ENCODE results near the gene GALNT1. TPM values are rescaled to one million over a fixed set of nuclear protein-coding genes. Genes with fewer than 3 reads are reported as not detected.

The GALNT1 gene
- total RNA-seq, 2 experiments from 2014 or later, result 52.5 to 53.4 TPM

DNA sequence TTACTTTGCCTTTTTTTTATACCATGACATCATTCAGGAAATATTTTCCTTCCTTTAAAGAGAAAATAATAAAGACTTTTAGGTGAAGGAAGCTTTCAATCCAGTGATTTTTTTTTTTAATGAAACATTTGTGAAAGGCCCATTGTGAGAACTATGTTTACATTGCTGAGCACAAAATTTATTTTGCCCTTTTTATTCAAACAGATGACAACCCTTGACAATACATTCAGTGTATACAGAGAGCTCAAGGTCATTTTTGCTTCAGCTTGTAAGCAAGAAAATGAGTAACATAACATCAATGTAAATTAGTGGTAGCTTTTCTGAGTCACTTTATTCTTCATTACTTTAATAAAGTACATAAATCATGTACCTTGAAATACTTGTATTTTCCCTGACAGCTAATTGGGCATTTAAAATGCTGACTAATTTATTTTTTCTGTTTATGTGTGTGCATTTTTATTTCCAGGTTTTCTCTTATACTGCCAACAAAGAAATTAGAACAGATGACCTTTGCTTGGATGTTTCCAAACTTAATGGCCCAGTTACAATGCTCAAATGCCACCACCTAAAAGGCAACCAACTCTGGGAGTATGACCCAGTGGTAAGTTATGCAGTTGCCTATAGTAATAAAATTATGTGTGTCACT lies 121.6 kb downstream of the GALNT1 start:
- CTCF ChIA-PET, result no interaction called here
- POLR2A ChIA-PET, result no interaction called here

DNA sequence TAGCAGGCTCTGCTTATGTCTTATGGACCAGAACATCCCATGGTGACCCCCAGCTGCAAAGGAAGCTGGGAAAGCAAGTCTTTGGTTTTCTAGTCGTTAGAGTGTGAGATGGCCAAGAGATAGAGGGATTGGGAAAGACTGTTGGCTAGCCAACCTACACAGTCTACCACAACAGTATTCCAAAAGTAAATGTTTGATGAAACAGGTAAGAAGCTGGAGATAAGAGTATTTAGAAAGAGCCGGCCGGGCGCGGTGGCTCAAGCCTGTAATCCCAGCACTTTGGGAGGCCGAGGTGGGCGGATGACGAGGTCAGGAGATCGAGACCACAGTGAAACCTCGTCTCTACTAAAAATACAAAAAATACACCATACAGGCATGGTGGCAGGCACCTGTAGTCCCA lies 124.4 kb downstream of the GALNT1 start:
- CTCF ChIA-PET, result no interaction called here

DNA sequence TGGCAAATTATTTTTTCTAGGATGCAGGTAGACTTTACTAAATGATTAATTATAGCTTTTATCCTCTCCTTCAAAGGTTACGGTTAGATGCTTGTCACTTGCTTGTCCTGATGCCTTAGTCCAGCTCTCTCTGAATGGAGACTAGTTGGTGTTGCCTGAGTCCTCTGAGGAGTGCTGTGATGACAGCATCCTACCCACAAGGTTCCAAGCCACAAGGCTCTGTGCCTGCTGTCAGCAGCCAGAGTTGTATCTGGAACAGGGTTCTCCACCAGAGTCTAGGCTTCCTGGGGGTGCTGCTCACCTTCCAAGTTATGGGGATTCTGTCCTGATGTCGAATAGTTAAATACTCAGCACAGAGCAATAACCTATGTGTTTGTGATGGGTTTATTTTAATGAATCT lies 125.7 kb downstream of the GALNT1 start:
- CTCF ChIA-PET, result no interaction called here
- POLR2A ChIA-PET, result no interaction called here

More for the DNA sequence above, 124.4 kb downstream of the GALNT1 start:
- POLR2A ChIA-PET, result no interaction called here

DNA sequence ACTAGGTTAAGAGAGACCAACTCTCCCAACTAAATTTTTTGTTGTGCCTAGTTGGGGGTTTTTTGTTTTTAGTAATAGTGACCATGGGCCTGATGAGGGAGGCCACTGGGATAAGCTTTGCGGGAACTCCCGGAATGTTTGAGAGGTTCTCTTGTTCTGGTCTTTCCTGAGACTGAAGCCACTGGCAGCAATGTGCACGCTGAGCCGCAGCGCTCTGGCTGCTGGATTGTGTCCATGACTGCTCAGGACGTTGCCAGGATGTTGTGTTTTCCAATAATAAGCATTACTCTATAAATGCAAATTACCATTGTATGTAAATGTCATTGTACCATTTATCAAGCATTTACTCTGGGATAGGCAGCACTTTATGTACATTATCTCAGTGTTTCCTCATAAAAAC lies 126.1 kb downstream of the GALNT1 start:
- ChIA-PET CTCF (no interaction called here), POLR2A (no interaction called here)

DNA sequence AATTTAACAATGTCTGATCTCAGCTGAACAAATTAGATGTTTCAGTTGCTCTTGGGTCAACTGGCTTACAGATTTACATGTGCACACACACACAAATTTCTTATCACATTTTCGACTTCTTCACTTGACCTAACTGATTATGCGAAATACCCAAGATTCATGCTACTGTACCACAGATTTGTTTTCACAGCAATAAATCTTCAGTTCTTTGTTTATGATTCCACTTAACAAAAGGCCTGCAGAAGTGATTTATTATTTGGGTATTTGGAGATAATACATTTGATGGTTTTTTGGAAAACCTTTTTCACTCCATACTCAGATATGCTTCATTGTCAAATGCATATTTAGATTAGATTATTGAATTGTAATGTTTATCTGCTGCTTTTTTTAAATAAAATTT lies 129.0 kb downstream of the GALNT1 start:
- CTCF ChIA-PET, result no interaction called here
- POLR2A ChIA-PET, result no interaction called here

DNA sequence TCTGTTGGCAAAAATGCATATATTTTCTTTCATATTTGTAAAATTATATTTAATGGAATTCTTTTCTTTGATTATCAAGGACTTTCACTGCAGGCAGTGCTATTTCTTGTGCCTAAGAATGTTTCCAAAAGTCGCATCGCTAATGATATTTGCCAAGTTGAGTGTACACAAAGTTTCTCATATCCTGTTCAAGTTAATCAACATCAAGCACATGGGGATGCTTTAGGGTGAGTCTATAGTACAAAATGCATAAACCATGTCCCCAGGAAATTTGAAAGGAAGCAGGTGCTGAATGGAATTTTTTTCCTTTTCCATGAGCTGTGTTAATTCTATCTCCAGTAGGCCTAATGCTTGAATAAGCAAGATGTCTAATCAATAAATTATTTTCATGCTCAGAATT lies 129.7 kb downstream of the GALNT1 start:
- ChIA-PET CTCF (no interaction called here), POLR2A (no interaction called here)

DNA sequence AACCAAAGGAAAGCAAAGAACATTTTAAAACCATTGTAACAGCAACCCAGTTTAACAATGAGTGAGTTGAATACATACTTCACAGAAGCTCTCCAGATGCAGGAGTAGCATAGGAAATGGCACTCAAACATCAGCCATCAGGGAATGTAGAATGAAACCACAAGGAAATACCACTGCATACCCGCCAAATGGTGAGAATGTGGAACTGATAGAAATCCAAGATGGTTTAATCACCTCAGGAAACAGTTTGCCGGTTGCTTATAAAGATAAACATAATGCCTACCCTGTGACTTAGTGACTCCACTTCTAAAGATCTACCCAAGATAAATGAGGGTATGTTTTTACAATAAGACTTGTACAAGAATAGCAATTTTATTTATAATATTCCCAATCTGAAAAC lies 132.0 kb downstream of the GALNT1 start:
- CTCF ChIA-PET, result no interaction called here
- POLR2A ChIA-PET, result no interaction called here

DNA sequence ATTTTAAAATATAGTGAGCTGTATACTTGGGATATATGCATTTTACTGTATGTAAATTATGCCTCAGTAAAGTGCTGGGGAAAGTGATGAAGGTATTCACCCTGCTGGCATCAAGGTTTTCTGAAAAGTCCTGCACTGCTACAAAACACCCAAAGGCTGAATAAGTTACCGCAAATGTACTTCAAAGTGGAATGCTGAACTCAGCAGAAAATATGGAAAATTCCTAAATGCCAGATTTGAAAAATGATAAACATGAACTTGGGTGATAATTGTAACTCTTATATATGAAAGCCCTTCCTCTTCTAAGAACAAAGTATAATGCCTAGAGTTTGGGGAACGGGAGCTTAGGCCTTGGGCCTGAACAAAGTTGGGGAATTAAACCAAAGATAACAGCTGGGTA lies 133.0 kb downstream of the GALNT1 start:
- POLR2A ChIA-PET, result no interaction called here
- CTCF ChIA-PET, result no interaction called here

DNA sequence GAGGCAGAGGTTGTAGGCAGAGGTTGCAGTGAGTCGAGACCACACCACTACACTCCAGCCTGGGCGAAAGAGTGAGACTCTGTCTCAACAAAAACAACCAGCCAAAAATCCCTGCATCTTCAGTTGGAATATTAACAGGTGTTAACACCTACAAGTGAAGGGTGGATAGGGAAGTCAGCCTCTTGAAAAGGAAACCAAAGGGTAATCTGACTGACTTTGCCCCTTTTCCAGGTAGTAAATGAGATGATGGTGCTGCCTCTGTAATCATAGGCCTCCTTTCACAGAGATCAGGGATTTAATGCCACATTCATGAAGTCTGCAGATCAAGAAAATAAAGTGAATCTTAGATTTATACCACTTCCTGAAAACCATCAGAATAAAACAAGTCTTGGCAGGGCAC lies 133.6 kb downstream of the GALNT1 start:
- ChIA-PET CTCF (no interaction called here), POLR2A (no interaction called here)

DNA sequence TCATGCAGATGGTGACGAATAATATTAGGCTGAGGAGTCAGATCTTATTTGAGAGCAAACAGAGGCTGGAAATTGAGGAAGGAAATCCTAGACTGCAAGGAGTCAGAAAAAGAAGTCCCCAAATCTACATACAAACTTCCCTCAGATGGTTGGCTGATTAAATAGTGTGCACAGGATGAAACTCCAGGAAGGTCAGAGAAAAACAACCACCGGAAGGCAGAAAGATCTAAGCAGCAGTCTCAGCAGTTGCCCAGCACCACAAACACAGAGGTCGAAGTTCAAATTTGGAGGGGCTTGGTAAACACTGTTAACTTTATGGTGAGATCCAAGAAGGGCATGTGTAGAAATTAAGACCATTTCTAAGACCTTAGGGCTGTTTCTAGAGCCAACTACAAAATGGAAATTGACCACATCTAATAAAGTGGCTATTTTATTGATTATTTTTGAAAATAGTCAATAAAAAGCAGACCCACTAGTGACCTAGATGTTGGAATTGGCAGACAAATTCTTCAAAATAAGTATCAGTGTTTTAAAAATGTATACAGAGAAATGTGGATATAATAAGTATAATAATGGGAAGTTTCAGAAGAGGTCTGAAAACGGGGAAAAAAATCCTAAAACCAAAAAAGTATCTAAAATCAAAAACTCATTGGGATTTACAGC lies 134.8 kb downstream of the GALNT1 start:
- ChIA-PET POLR2A (no interaction called here), CTCF (interaction anchor here (0.6 kb wide), 1 partner anchor 778 kb away, joined by 3 read pairs; no protein-coding TSS in a partner anchor)

DNA sequence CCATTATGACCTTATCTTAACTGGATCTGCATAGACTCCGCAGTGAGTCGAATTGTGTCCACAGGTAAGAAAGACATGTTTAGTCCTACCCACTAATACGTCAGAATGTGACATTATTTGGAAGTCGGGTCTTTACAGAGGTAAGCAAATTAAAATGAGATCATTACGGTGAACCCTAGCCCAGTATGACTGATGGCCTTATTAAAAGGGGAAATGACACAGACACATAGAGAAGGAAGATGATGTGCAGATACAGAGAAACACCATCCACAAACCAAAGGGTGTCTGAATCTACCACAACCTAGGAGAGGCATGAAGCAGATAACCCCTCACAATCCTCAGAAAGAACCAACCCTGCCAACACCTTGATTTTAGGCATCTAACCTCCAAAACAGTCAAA lies 135.6 kb downstream of the GALNT1 start:
- ChIA-PET CTCF (no interaction called here), POLR2A (no interaction called here)

DNA sequence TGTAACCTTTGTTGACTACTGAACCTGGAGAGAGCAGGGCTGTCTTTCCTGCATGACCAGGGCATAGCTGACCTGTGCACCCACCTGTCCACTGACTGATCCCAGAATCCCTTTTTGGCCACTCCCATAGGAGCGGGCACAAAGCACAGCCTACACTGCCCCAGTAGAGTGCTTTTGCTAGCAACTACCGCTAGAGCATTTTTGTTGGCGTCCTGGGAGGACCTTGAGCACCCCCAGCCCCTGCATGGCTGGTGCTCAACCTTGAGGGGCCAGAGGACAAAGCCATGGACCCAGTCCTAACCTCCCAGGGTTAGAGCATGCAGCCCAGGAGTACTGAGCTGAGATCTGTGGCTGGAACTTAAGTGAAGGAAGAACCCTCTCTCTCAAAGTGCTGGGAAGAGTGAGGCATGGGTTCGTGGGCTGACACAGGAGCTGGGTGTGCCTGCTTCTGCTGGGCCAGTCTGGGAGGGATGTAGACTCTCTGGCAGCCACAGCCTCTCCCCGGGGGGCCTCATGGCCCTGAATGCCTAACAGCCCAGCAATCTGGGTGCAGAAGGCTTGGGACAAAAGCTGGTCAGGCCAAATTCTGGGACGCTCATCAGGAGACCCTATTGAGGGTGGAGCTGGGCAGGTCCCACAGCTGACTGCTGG lies 140.0 kb downstream of the GALNT1 start:
- CTCF ChIA-PET, result no interaction called here
- POLR2A ChIA-PET, result no interaction called here

DNA sequence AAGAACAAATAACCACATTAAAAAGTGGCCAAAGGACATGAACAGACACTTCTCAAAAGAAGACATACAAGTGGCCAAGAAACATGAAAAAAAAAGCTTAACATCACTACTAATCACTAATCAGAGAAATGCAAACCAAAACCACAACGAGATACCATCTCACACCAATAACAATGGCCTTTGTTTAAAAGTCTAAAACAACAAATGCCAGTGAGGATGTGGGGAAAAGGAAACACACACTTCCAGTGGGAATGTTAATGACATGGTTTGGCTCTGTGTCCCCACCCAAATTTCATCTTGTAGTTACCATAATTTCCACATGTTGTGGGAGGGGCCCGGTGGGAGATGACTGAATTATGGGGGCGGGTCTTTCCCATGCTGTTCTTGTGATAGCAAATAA lies 147.1 kb downstream of the GALNT1 start:
- ChIA-PET CTCF (no interaction called here), POLR2A (no interaction called here)

DNA sequence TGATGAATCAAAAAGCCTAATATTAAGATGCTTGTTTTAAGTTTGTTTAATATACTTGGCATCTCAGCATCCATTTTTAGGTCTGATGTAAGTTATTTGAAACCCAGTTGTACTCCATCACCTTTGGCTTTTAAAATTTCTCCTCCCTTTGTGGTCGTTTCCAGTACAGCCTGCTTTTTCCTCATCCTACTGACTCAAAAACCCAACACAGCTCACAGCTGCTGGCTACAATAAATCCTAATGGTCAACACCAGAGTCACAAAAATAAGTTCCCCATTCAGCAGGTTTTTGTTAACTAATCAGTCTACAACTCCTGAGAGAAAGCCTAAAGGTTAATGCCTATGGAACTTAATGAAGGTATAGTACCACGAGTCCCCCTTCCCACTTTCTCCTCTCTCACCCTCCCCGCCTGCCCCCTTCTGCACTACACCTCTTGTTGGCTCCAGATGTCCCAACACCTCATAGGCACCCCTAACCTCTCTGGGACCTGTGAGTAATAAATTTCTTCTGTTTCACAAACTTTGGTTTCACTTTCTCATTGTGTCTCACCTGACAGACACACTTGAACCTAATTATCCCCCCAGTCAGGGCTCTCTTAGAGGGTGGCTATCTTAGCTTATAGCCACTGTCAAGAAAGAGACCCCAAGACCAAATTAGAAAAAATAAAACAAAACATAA lies 148.6 kb downstream of the GALNT1 start:
- CTCF ChIA-PET, result no interaction called here

DNA sequence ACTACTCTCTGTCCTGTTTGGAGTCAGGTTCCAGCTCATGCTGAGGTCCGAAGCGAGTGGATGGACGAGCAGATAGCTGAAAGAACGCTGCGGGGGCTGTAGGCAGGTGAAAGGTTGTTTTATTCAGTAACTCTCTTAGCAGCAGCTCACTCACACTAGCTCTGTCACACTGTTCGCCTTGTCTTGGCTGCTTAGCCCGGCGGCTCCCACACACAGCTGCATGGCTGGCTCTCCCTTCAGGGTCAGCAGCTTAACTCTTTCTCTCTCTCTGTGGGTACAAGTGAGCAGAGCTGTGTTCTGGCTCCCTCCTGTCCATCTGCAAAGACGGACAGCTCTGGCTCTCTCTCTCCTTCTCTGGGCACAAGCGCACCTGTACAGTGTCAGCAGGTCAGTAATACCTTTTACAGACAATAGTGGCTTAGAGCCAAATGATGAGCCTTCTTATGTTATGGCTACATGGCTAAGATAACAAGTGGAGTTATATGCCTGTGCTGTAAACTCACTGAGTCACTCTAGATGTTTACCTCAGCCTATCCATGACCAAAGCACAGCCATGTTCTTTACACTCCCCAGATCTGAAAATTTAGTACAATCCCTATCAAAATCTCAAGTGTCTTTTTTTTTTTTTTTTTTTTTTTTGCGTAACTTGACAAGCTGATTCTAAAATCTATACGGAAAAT lies 149.3 kb downstream of the GALNT1 start:
- ChIA-PET POLR2A (no interaction called here), CTCF (no interaction called here)

More for the DNA sequence above, 148.6 kb downstream of the GALNT1 start:
- POLR2A ChIA-PET, result no interaction called here

DNA sequence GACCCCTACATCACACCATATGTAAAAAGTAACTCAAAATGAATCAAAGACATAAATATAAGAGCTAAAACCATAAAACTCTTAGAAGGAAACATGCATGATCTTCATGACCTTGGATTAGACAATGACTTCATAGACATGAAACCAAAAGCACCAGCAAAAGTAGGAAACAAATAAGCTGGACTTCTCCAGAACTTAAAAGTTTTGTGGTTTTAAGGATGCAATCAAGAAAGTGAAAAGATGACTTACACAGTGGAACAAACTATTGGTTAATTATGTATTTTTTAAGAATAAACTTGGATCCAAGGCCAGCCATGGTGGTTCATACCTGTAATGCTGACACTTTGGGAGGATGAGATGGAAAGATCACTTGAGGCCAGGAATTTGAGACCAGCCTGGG lies 150.2 kb downstream of the GALNT1 start:
- ChIA-PET CTCF (no interaction called here), POLR2A (no interaction called here)

DNA sequence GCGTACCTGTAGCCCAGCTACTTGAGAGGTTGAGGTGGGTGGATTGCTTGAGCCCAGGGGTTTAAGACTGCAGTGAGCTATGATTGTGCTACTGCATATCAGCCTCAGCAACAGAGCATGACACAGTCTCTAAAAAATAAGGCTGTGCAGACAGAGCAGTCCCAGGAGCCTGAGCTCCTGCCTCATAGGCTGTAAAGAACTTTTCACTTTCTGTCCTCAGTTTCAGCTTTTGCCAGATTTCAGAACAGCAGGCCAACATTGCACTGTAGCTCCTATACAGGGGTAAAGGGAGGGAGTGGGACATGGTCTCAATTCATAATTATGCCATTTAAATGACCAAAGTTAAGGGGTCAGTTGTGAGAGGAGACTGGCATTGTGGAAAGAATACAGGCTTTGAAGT lies 150.6 kb downstream of the GALNT1 start:
- ChIA-PET POLR2A (no interaction called here), CTCF (no interaction called here)

DNA sequence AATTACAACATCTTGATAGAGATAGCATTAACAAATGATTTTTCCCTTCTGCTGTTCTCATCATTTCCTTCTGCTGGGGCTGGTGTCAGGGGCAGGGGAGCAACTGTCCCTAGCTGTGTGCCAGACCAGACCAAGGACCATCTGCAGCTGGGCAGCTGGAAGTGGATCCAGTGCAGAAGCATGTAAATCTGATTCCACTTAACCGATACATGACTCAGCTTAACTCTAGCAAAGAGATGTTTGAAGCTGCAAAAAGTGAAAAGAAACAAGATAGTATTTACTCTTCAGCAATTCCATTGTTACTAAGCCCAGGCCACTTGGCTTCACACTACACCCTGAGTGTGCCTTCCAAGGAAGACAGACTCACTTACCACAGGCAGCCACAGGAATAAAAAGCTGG lies 151.1 kb downstream of the GALNT1 start:
- POLR2A ChIA-PET, result no interaction called here
- CTCF ChIA-PET, result no interaction called here

DNA sequence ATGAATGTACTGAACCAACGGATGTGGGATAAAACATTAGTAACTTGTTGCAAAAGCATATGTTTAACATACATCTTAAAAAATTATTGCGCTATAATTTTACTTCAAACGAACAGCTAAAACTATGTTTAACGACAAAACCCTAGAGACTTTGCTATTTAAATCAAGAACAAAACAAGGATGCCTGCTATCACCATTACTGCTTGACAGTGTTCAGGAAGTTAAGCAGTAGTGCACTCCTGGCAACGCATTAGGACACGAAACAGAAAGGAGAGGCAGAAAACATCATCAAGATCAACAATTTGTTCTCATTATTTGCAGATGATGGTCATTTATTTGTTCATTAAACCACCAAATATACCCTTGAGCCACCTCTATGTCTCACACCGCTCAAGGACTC lies 151.9 kb downstream of the GALNT1 start:
- ChIA-PET POLR2A (no interaction called here), CTCF (no interaction called here)

DNA sequence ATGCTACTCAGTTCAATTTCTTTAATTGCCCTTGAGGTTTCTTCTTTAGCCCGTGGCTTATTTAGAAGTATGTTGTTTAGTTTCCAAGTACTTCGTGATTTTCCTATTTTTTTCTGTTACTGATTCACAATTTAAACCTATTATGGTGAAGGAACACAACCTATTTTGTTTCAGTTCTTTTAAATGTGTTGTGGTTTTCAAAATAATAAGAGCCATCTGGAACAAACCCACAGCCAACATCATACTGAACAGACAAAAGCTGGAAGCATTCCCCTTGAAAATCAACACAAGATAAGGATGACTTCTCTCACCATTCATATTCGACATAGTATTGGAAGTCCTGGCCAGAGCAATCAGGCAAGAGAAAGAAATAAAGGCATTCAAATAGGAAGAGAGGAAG lies 155.2 kb downstream of the GALNT1 start:
- POLR2A ChIA-PET, result no interaction called here
- CTCF ChIA-PET, result no interaction called here

DNA sequence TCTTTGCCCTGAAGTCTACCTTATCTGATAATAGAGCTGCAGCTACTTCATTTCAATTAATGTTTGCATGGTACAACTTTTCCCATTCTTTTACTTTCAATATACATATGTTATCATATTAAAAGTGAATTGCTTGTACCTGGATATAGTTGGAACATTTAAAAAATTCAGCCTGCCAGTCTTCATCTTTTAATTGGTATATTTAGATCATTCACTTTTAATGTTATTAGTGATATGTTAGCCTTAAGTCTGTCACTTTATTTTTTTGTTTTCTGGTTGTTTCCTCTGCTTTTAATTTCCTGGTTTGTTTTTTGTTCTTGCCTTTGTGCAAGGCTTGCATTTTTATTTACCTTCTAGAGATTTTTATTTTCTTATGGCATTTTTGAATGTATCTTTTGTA lies 158.2 kb downstream of the GALNT1 start:
- POLR2A ChIA-PET, result no interaction called here
- CTCF ChIA-PET, result no interaction called here

Data from activated CD8-positive, alpha-beta memory T cell treated with anti-CD3 and anti-CD28 coated beads for 36 hours (primary cell).